Glomerular visceral epithelial cell (primary cell): Measurements from ENCODE around the gene SCD5.

Experiments used
- DNase-seq: peaks from one replicate; pipeline ENCODE4 v3.0.0-alpha.2; 2016; ENCODE audit errors: extremely low spot score

The SCD5 gene

GRCh38 chr4:82797040-82797404 is 1.6 kb downstream of the SCD5 start:
- DNase-seq = peak; percentile 21

GRCh38 chr4:82792912-82793649 is 5.5 kb downstream of the SCD5 start:
- DNase-seq = no peak

- no peak for DNase-seq
Measured at GRCh38 chr4:82791179-82791578, 7.4 kb downstream of the SCD5 start.

GRCh38 chr4:82790060-82790660 is 8.4 kb downstream of the SCD5 start:
- no peak for DNase-seq

- peak; percentile 25 for DNase-seq
Measured at GRCh38 chr4:82789025-82789776, 9.4 kb downstream of the SCD5 start.

- DNase-seq = no peak
Measured at GRCh38 chr4:82787342-82787741, 11.3 kb downstream of the SCD5 start.

GRCh38 chr4:82786828-82787227 is 11.8 kb downstream of the SCD5 start:
- DNase-seq = no peak

- DNase-seq = peak; percentile 69
Measured at GRCh38 chr4:82785611-82786400, 12.8 kb downstream of the SCD5 start.

GRCh38 chr4:82784681-82785610 is 13.7 kb downstream of the SCD5 start:
- DNase-seq = no peak

GRCh38 chr4:82782626-82783345 is 15.8 kb downstream of the SCD5 start:
- no peak for DNase-seq

GRCh38 chr4:82780752-82781231 is 17.8 kb downstream of the SCD5 start:
- peak; percentile 90 for DNase-seq

- no peak for DNase-seq
Measured at GRCh38 chr4:82780170-82780751, 18.3 kb downstream of the SCD5 start.

GRCh38 chr4:82779032-82779431 is 19.6 kb downstream of the SCD5 start:
- peak; percentile 66 for DNase-seq

GRCh38 chr4:82777857-82778525 is 20.6 kb downstream of the SCD5 start:
- DNase-seq = no peak

GRCh38 chr4:82776925-82777542 is 21.6 kb downstream of the SCD5 start:
- DNase-seq = no peak

- no peak for DNase-seq
Measured at GRCh38 chr4:82775243-82775642, 23.4 kb downstream of the SCD5 start.

GRCh38 chr4:82774711-82775171 is 23.9 kb downstream of the SCD5 start:
- peak; percentile 89 for DNase-seq

GRCh38 chr4:82773057-82773456 is 25.5 kb downstream of the SCD5 start:
- DNase-seq = no peak

GRCh38 chr4:82770607-82771006 is 28.0 kb downstream of the SCD5 start:
- no peak for DNase-seq
